Osteoblast (primary cell): Measurements from ENCODE around the gene THAP7. TPM values are rescaled to one million over a fixed set of nuclear protein-coding genes. Genes with fewer than 3 reads are reported as not detected.
A peak's percentile ranks its signal among the peaks of the same experiment; 100 is the strongest.

Experiments
- DNase-seq: peaks from one replicate; pipeline ENCODE4 v3.0.0; 2011; ENCODE audit warnings: low spot score, mixed read lengths; ENCODE audit not compliant: insufficient read length; ENCODE audit errors: missing footprints
- H2AFZ ChIP-seq: 2 replicates; pipeline ENCODE4 v1.6.0; 2011; ENCODE audit warnings: mild to moderate bottlenecking, low read length
- H3K27ac ChIP-seq: 2 replicates; pipeline ENCODE4 v1.5.1; 2011; ENCODE audit warnings: mild to moderate bottlenecking, low read depth, low read length, moderate library complexity
- H3K27me3 ChIP-seq: 2 replicates; pipeline ENCODE4 v1.6.0; 2012; ENCODE audit warnings: mild to moderate bottlenecking, control low read depth, inconsistent platforms, low read length, moderate library complexity; ENCODE audit not compliant: insufficient read depth
- H3K36me3 ChIP-seq: 2 replicates; pipeline ENCODE4 v1.5.1; 2011; ENCODE audit warnings: mild to moderate bottlenecking, low read length, control low read depth, moderate library complexity; ENCODE audit not compliant: insufficient read depth
- H3K4me1 ChIP-seq: 2 replicates; pipeline ENCODE4 v1.5.1; 2011; ENCODE audit warnings: mild to moderate bottlenecking, low read length, control low read depth, moderate library complexity; ENCODE audit not compliant: insufficient read depth
- H3K4me2 ChIP-seq: 2 replicates; pipeline ENCODE4 v1.6.0; 2011; ENCODE audit warnings: mild to moderate bottlenecking, low read length; ENCODE audit not compliant: insufficient read depth
- H3K4me3 ChIP-seq: fragments of 200-600 bp; sonication (generic); 3 replicates; pipeline ENCODE4 v1.5.1; 2012; ENCODE audit warnings: mild to moderate bottlenecking, low read length, inconsistent platforms; ENCODE audit not compliant: insufficient read depth
- H3K79me2 ChIP-seq: 2 replicates; pipeline ENCODE4 v1.6.0; 2012; ENCODE audit warnings: mild to moderate bottlenecking, low read length, control low read depth, inconsistent platforms; ENCODE audit not compliant: insufficient read depth
- H3K9me3 ChIP-seq: 2 replicates; pipeline ENCODE4 v1.5.1; 2011; ENCODE audit warnings: low read depth, low read length, control low read depth
- H4K20me1 ChIP-seq: 2 replicates; pipeline ENCODE4 v1.6.0; 2012; ENCODE audit warnings: mild to moderate bottlenecking, low read length, control low read depth; ENCODE audit not compliant: insufficient read depth
- total RNA-seq: library from RNA; depleted of rRNA; stranded (reverse); fragments of >200 nt; gene quantifications from 2 replicates; pipeline ENCODE4 v1.2.3, GENCODE V29; 2012
- TF ChIP-seq, protein P1 (sequence below): IDR thresholded peaks from 2 replicates; pipeline ENCODE4 v1.5.1; 2011; ENCODE audit warnings: mild to moderate bottlenecking, low read depth, low read length, moderate library complexity; ENCODE audit errors: extremely low read depth

The THAP7 gene
- total RNA-seq, 1 donor = 24.2 TPM

DNA sequence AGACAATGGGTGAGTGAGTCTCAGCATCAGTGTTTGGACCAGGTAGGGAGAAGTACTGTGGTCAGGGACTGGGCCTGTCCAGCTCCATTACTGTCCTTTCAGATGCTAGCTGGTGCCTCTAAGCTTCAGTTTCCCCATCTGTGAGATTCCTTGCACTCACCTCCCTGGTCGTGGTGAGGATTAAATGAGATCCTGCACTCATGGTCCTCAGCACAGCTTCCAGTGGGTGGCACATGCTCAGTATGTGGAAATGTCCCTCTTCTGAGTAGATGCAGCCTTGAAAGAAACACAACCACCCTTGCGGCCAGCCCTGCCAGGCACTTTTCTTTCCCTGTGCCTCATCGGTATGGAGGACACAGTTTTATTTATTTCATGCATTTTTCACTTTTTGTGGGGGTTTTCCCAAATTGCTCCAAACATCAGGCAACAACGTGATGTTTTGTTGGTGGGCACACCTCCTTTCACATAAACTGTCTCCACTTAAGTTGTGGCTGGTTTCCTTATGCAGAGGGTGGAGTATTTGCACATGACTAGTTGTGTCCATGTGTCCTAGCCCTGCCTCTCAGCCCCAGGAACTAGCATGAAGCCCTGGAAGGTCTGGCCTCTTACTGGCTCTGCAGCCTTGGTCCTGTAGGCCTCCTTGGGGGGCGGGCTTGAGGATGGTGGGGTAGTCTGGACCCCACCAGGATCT lies 18.7 kb downstream of the THAP7 start:
- Histone ChIP-seq H3K27ac (peak overlapping the region; percentile 85), H3K27me3 (no peaks in the 10 kb centered on the region), H3K4me3 (peak overlapping the region; percentile 99), H2AFZ (peak overlapping the region; percentile 51), H3K4me2 (peak overlapping the region; percentile 97), H3K9me3 (peaks cover 7% of the 10 kb centered on the region), H3K4me1 (peaks cover 30% of the 10 kb centered on the region), H3K79me2 (peaks cover 34% of the 10 kb centered on the region), H4K20me1 (peaks cover 6% of the 10 kb centered on the region), H3K36me3 (peaks cover 29% of the 10 kb centered on the region)
- TF ChIP-seq, protein P1, sequence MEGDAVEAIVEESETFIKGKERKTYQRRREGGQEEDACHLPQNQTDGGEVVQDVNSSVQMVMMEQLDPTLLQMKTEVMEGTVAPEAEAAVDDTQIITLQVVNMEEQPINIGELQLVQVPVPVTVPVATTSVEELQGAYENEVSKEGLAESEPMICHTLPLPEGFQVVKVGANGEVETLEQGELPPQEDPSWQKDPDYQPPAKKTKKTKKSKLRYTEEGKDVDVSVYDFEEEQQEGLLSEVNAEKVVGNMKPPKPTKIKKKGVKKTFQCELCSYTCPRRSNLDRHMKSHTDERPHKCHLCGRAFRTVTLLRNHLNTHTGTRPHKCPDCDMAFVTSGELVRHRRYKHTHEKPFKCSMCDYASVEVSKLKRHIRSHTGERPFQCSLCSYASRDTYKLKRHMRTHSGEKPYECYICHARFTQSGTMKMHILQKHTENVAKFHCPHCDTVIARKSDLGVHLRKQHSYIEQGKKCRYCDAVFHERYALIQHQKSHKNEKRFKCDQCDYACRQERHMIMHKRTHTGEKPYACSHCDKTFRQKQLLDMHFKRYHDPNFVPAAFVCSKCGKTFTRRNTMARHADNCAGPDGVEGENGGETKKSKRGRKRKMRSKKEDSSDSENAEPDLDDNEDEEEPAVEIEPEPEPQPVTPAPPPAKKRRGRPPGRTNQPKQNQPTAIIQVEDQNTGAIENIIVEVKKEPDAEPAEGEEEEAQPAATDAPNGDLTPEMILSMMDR = no peak
- DNase-seq = no peak

DNA sequence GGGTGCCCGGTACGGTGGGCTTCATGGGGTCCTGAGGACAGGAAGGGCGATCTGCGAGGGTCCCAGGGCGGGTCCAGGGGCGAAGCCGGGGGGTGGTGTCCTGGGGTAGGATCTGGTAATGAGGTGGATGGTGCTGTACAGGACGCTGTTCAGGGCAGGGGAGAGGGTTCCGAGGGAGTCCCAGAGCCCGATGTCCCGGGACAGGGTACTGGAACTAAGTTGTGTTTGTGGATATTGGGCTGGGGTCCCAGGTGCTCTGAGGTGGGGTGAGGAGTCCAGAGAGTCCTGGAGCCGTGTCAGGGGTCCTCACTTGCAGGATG lies 19.4 kb downstream of the THAP7 start:
- peak overlapping the region; percentile 91 for H2AFZ ChIP-seq
- peak overlapping the region; percentile 99 for H3K4me3 ChIP-seq
- DNase-seq = no peak
- H3K9me3 ChIP-seq = peaks cover 7% of the 10 kb centered on the region
- peaks cover 6% of the 10 kb centered on the region for H4K20me1 ChIP-seq
- H3K27ac ChIP-seq = peak overlapping the region; percentile 85
- peaks cover 30% of the 10 kb centered on the region for H3K4me1 ChIP-seq
- H3K79me2 ChIP-seq = peaks cover 34% of the 10 kb centered on the region
- H3K36me3 ChIP-seq = peaks cover 22% of the 10 kb centered on the region
- H3K27me3 ChIP-seq = no peaks in the 10 kb centered on the region
- TF ChIP-seq, protein P1 = no peak
- peak overlapping the region; percentile 97 for H3K4me2 ChIP-seq

DNA sequence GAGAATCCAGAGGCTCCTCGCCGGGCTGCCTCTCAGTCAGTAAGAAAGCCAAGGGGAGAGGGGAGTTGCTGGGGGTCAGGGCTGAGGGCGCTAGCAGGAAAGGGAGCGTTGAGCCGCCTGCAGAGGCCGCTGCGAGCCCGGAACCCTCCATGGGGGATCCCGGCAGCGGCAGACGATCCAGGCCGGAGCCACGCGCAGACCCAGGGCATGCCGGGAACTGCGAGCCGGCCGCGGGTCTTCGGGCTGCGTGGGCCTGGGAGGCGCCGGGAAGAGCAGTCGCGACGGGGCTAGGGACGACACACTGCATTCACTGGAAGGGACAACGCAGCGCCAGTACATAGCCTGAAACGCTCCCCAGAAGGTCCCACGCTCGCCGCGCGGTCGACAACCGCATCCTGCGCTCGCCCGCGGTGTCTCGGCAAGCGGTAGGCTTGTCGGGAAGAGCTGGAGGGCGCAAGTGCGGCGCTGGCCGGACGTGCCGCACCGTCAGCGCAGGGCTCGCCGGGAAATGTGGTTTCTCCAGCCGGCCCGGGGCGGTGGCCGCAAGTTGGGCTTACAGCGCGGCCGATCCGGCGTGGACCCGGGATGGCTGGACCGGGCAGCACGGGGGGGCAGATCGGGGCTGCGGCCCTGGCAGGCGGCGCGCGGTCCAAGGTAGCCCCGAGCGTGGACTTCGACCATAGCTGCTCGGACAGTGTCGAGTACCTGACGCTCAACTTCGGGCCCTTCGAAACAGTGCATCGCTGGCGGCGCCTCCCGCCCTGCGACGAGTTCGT lies 19.9 kb downstream of the THAP7 start, which contains the start of gene LZTR1:
LZTR1 (plus strand) TSS at position 511 of the 776 bp plus-strand sequence; CDS start at position 586, 75 bp downstream.
- TF ChIP-seq, protein P1 = peak; percentile 60
- Histone ChIP-seq H3K4me1 (peaks cover 30% of the 10 kb centered on the region), H3K36me3 (peaks cover 18% of the 10 kb centered on the region), H3K4me3 (peak within 1 kb of the TSS; percentile 99), H4K20me1 (peaks cover 6% of the 10 kb centered on the region), H3K27me3 (no peaks in the 10 kb centered on the region), H3K4me2 (peak within 1 kb of the TSS; percentile 97), H2AFZ (peak within 1 kb of the TSS; percentile 91), H3K27ac (peak within 1 kb of the TSS; percentile 85), H3K79me2 (peaks cover 34% of the 10 kb centered on the region), H3K9me3 (peaks cover 7% of the 10 kb centered on the region)
- DNase-seq = peak; percentile 99
